ENCODE data around the gene SH3GL3.

SH3GL3 gene

GRCh38 chr15:83512459-83512858, 65.3 kb downstream of the SH3GL3 start:
- no peak for DNase-seq

GRCh38 chr15:83514584-83514983, 67.4 kb downstream of the SH3GL3 start:
- DNase-seq: no peak

GRCh38 chr15:83515164-83515563, 68.0 kb downstream of the SH3GL3 start:
- no peak for DNase-seq

GRCh38 chr15:83516935-83517334, 69.8 kb downstream of the SH3GL3 start:
- DNase-seq: no peak

- DNase-seq: no peak
Measured at GRCh38 chr15:83526319-83526718, 79.2 kb downstream of the SH3GL3 start.

- DNase-seq: no peak
Measured at GRCh38 chr15:83533410-83533962, 86.3 kb downstream of the SH3GL3 start.

- DNase-seq: no peak
Measured at GRCh38 chr15:83537606-83538005, 90.5 kb downstream of the SH3GL3 start.

GRCh38 chr15:83538682-83539081, 91.5 kb downstream of the SH3GL3 start:
- DNase-seq: no peak

- DNase-seq: no peak
Measured at GRCh38 chr15:83545804-83546511, 98.8 kb downstream of the SH3GL3 start.

- no peak for DNase-seq
Measured at GRCh38 chr15:83546512-83546888, 99.4 kb downstream of the SH3GL3 start.

GRCh38 chr15:83547168-83547567, 100.0 kb downstream of the SH3GL3 start:
- no peak for DNase-seq

GRCh38 chr15:83549623-83550022, 102.5 kb downstream of the SH3GL3 start:
- DNase-seq: no peak

- no peak for DNase-seq
Measured at GRCh38 chr15:83554558-83554957, 107.4 kb downstream of the SH3GL3 start.

- DNase-seq: no peak
Measured at GRCh38 chr15:83555383-83555782, 108.2 kb downstream of the SH3GL3 start.

GRCh38 chr15:83556068-83556467, 108.9 kb downstream of the SH3GL3 start:
- no peak for DNase-seq

- no peak for DNase-seq
Measured at GRCh38 chr15:83556754-83557153, 109.6 kb downstream of the SH3GL3 start.

- DNase-seq: no peak
Measured at GRCh38 chr15:83558146-83558545, 111.0 kb downstream of the SH3GL3 start.

GRCh38 chr15:83559310-83559966, 112.3 kb downstream of the SH3GL3 start:
- DNase-seq: peak; percentile 25

GRCh38 chr15:83561661-83562060, 114.5 kb downstream of the SH3GL3 start:
- no peak for DNase-seq

- no peak for DNase-seq
Measured at GRCh38 chr15:83565138-83565537, 118.0 kb downstream of the SH3GL3 start.

GRCh38 chr15:83565553-83566159, 118.5 kb downstream of the SH3GL3 start:
- DNase-seq: no peak

GRCh38 chr15:83567318-83567717, 120.2 kb downstream of the SH3GL3 start:
- no peak for DNase-seq

GRCh38 chr15:83569341-83569740, 122.2 kb downstream of the SH3GL3 start:
- no peak for DNase-seq

- DNase-seq: no peak
Measured at GRCh38 chr15:83570756-83571155, 123.6 kb downstream of the SH3GL3 start.
